Measurements from ENCODE around the gene GNA14. TPM values are rescaled to one million over a fixed set of nuclear protein-coding genes. Genes with fewer than 3 reads are reported as not detected.

GNA14 gene
- total RNA-seq, 1 experiment from 2014 or later: 0.25 TPM

DNA sequence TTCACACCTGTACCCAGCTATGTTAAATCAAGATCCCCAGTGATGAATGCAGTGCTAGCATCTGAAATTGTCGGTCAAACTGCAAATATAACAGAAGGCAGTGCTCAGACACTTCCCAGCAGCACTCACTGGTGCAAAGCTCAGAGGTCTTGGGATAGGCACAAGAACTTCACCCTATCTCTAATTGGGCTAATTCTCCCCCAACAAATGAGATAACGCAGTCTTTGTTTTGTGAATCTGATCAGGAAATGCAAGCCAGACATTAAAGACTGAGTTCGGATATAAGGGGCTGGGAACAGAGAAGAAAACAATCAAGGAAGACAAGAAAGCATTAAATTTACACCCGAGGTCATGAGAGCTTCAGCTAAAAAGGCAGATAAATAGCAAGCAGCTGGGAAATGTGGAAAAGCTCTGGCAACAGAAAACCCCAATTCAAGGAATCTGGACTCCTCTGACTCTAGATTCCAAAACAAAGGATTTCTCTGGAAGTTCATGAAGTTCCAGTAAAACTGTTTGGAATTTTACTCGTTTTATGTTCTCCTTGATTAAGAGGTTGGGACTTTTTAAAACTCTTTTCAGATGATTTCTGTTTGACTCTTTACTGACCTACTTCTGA lies 65.1 kb downstream of the GNA14 start:
- intact Hi-C loops (cut with micrococcal nuclease): no loop called here
- POLR2A ChIA-PET: interaction anchor here (0.5 kb wide), 1 partner anchor 420 kb away, joined by 3 read pairs; no protein-coding TSS in a partner anchor
- no peaks in the 10 kb centered on the region for H3K9me3 ChIP-seq (ENCODE audit: control insufficient read depth in 1 of 2, insufficient read depth in 1 of 2, low read depth in 1 of 2, low read length in 2 of 2)
- no peaks in the 10 kb centered on the region for H3K9me2 ChIP-seq (ENCODE audit: insufficient read depth)
- DNase-seq (ENCODE audit: low read depth, low spot score): no peak
- no peak overlapping the region for H3K4me2 ChIP-seq (ENCODE audit: low read length)
- H3K4me3 ChIP-seq (replicated peaks in 1 of 2; ENCODE audit: low read depth in 1 of 2, low read length in 2 of 2): no peak overlapping the region
- H3K4me1 ChIP-seq (ENCODE audit: control insufficient read depth in 1 of 2, insufficient read depth in 2 of 2, low read length in 2 of 2): peaks cover 0 to 2% of the 10 kb centered on the region in 2 experiments; a peak in 2 of 4 replicates
- TF ChIP-seq, protein P1, sequence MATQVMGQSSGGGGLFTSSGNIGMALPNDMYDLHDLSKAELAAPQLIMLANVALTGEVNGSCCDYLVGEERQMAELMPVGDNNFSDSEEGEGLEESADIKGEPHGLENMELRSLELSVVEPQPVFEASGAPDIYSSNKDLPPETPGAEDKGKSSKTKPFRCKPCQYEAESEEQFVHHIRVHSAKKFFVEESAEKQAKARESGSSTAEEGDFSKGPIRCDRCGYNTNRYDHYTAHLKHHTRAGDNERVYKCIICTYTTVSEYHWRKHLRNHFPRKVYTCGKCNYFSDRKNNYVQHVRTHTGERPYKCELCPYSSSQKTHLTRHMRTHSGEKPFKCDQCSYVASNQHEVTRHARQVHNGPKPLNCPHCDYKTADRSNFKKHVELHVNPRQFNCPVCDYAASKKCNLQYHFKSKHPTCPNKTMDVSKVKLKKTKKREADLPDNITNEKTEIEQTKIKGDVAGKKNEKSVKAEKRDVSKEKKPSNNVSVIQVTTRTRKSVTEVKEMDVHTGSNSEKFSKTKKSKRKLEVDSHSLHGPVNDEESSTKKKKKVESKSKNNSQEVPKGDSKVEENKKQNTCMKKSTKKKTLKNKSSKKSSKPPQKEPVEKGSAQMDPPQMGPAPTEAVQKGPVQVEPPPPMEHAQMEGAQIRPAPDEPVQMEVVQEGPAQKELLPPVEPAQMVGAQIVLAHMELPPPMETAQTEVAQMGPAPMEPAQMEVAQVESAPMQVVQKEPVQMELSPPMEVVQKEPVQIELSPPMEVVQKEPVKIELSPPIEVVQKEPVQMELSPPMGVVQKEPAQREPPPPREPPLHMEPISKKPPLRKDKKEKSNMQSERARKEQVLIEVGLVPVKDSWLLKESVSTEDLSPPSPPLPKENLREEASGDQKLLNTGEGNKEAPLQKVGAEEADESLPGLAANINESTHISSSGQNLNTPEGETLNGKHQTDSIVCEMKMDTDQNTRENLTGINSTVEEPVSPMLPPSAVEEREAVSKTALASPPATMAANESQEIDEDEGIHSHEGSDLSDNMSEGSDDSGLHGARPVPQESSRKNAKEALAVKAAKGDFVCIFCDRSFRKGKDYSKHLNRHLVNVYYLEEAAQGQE (IDR thresholded peaks at IDR 0.05; ENCODE audit: low read depth): no peak
- TF ChIP-seq ZFX (IDR thresholded peaks at IDR 0.05) (no peak), YY1 (IDR thresholded peaks at IDR 0.05; ENCODE audit: extremely low read depth, insufficient replicate concordance, low read depth, low read length) (no peak), SRF (IDR thresholded peaks at IDR 0.05; ENCODE audit: low read depth) (no peak)
- H3K79me2 ChIP-seq (ENCODE audit: insufficient read depth, low read length): no peaks in the 10 kb centered on the region
- CTCF ChIA-PET: no interaction called here
- no peak overlapping the region for H3K9ac ChIP-seq (ENCODE audit: low read length)
- H3K27me3 ChIP-seq (ENCODE audit: insufficient read depth, low read length): peaks cover 23% of the 10 kb centered on the region
- no peak overlapping the region for H3K27ac ChIP-seq (ENCODE audit: low read depth, low read length)
- H3K36me3 ChIP-seq (ENCODE audit: control insufficient read depth in 1 of 2, insufficient read depth in 2 of 2, low read length in 2 of 2): no peaks in the 10 kb centered on the region
- no peaks in the 10 kb centered on the region for H4K20me1 ChIP-seq (ENCODE audit: insufficient read depth)
- RAD21 ChIA-PET (ENCODE audit: low non-redundant PET in 1 of 2, low total read pairs in 2 of 2, uncharacterized antibody in 2 of 2, unreplicated experiment in 2 of 2): no interaction called here
- no peak for ATAC-seq
- BruUV-seq (replicated peaks): no TSS peak
- no peak overlapping the region for H2AFZ ChIP-seq (ENCODE audit: low read depth, low read length, poor library complexity, severe bottlenecking)

DNA sequence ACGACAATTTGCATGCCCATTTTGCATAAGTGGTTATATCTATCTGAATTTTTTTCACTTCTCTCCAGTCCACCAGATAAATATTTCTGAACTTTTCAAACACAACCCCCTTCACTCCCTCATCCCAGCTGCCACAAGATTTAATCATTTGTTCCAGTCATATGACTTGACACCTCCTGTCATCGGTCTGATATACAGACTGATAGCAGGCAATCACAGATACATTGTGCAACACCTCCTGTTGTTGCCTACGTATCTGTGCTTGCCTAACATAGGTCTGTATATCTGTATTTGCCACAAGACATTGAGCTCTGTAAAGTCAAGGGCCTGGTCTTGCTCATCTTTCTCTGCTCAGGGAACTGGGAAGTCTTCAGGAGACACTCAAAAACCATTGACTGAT lies 65.6 kb downstream of the GNA14 start:
- no peak for DNase-seq (ENCODE audit: low read depth, low spot score)
- Histone ChIP-seq H3K79me2 (ENCODE audit: insufficient read depth, low read length) (no peaks in the 10 kb centered on the region), H2AFZ (ENCODE audit: low read depth, low read length, poor library complexity, severe bottlenecking) (no peak overlapping the region), H3K4me3 (replicated peaks in 1 of 2; ENCODE audit: low read depth in 1 of 2, low read length in 2 of 2) (no peak overlapping the region), H3K36me3 (ENCODE audit: control insufficient read depth in 1 of 2, insufficient read depth in 2 of 2, low read length in 2 of 2) (no peaks in the 10 kb centered on the region), H3K4me2 (ENCODE audit: low read length) (no peak overlapping the region), H4K20me1 (ENCODE audit: insufficient read depth) (no peaks in the 10 kb centered on the region), H3K9ac (ENCODE audit: low read length) (no peak overlapping the region), H3K27ac (ENCODE audit: low read depth, low read length) (no peak overlapping the region), H3K9me3 (ENCODE audit: control insufficient read depth in 1 of 2, insufficient read depth in 1 of 2, low read depth in 1 of 2, low read length in 2 of 2) (no peaks in the 10 kb centered on the region), H3K4me1 (ENCODE audit: control insufficient read depth in 1 of 2, insufficient read depth in 2 of 2, low read length in 2 of 2) (no peaks in the 10 kb centered on the region), H3K27me3 (ENCODE audit: insufficient read depth, low read length) (peaks cover 23% of the 10 kb centered on the region), H3K9me2 (ENCODE audit: insufficient read depth) (no peaks in the 10 kb centered on the region)
- CTCF ChIA-PET: no interaction called here
- RAD21 ChIA-PET (ENCODE audit: low non-redundant PET in 1 of 2, low total read pairs in 2 of 2, uncharacterized antibody in 2 of 2, unreplicated experiment in 2 of 2): no interaction called here
- POLR2A ChIA-PET: interaction anchor here (0.5 kb wide), 1 partner anchor 420 kb away, joined by 3 read pairs; no protein-coding TSS in a partner anchor
- no TSS peak for BruUV-seq (replicated peaks)
- intact Hi-C loops (cut with micrococcal nuclease): no loop called here
- TF ChIP-seq TCF7L2 (IDR thresholded peaks at IDR 0.05; ENCODE audit: borderline replicate concordance, extremely low read depth, insufficient read depth, insufficient read length) (no peak), FOSL1 (IDR thresholded peaks at IDR 0.05; ENCODE audit: low read depth) (no peak), SRF (IDR thresholded peaks at IDR 0.05; ENCODE audit: low read depth) (no peak), SP1 (IDR thresholded peaks at IDR 0.05; ENCODE audit: low read depth) (no peak), ZFX (IDR thresholded peaks at IDR 0.05) (no peak), JUND (IDR thresholded peaks at IDR 0.05) (no peak)
- no peak for ATAC-seq
